ENCODE data around the gene HSP90B1. TPM values are rescaled to one million over a fixed set of nuclear protein-coding genes. Genes with fewer than 3 reads are reported as not detected.
A peak's percentile ranks its signal among the peaks of the same experiment; 100 is the strongest.

The HSP90B1 gene
- total RNA-seq, 2 experiments from 2014 or later, result 540 to 565 TPM

DNA sequence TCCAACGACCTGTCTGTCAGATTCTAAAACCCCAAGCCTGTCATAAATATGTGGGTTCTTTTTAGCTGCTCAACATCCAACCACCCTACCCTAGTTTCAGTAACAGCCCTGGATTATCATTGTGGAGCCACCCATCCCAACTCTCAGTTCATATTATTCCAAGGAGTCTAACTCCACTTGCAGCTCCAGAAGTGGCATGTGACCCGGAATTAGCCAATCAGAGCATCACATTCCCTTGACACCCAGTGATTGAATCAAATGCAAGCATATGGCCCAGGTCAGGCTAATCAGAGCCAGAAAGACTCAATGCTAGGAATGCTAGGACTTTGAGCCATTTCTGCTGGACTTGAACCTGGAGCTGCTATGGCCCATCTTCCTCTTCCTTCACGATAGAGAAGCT is 17.1 kb upstream of the HSP90B1 start:
- Mint-ChIP-seq H3K27me3 (no peaks in the 10 kb centered on the region), H3K36me3 (peaks cover 5% of the 10 kb centered on the region), H3K4me1 (peaks cover 13% of the 10 kb centered on the region), H3K27ac (no peak overlapping the region), H3K9me3 (peaks cover 4% of the 10 kb centered on the region), H3K4me3 (no peak overlapping the region)
- DNase-seq, result no peak

DNA sequence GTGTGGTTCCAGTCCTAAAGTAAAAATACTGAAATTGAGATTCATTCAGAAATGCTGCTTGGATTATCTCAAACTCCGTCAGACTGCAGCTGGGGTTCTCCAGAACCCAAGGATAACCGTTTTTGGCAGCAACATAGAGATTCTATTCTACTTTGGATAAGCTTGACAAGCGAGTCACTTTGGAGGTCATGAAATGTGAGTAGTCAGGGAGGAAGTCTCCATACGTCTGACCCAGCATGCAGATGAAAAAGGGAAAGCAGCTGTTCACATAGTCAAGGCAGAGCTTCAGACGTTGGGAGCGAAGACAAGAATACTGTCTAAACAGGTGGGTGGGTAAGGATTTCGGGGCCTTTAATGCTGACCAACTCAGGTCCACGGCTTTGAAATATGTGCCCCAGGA is 14.9 kb upstream of the HSP90B1 start:
- H3K4me1 Mint-ChIP-seq, result peaks cover 2% of the 10 kb centered on the region
- DNase-seq, result no peak
- H3K4me3 Mint-ChIP-seq, result no peak overlapping the region
- H3K36me3 Mint-ChIP-seq, result peaks cover 5% of the 10 kb centered on the region
- H3K9me3 Mint-ChIP-seq, result peaks cover 4% of the 10 kb centered on the region
- H3K27ac Mint-ChIP-seq, result no peak overlapping the region
- no peaks in the 10 kb centered on the region for H3K27me3 Mint-ChIP-seq

DNA sequence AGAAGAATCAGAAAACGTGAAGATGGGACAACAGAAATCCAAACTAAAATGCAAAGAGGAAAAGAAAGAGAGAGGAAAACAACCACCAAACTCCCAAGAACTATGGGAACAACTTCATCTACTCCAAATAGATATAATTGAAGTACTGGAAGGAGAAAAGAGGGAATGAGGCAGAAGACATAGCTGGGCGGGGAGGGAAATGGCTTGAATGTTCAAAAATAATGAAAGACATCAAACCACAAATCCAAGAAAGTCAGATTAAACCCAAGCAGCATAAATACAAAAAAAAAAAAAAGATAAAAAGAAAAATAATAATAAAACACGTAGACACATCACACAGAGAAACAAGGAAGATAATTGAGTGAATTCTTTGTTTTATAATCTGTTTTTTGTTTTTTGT is 12.3 kb upstream of the HSP90B1 start:
- peaks cover 5% of the 10 kb centered on the region for H3K36me3 Mint-ChIP-seq
- peaks cover 2% of the 10 kb centered on the region for H3K4me1 Mint-ChIP-seq
- peaks cover 4% of the 10 kb centered on the region for H3K9me3 Mint-ChIP-seq
- DNase-seq, result no peak
- no peak overlapping the region for H3K4me3 Mint-ChIP-seq
- H3K27me3 Mint-ChIP-seq, result no peaks in the 10 kb centered on the region
- no peak overlapping the region for H3K27ac Mint-ChIP-seq

DNA sequence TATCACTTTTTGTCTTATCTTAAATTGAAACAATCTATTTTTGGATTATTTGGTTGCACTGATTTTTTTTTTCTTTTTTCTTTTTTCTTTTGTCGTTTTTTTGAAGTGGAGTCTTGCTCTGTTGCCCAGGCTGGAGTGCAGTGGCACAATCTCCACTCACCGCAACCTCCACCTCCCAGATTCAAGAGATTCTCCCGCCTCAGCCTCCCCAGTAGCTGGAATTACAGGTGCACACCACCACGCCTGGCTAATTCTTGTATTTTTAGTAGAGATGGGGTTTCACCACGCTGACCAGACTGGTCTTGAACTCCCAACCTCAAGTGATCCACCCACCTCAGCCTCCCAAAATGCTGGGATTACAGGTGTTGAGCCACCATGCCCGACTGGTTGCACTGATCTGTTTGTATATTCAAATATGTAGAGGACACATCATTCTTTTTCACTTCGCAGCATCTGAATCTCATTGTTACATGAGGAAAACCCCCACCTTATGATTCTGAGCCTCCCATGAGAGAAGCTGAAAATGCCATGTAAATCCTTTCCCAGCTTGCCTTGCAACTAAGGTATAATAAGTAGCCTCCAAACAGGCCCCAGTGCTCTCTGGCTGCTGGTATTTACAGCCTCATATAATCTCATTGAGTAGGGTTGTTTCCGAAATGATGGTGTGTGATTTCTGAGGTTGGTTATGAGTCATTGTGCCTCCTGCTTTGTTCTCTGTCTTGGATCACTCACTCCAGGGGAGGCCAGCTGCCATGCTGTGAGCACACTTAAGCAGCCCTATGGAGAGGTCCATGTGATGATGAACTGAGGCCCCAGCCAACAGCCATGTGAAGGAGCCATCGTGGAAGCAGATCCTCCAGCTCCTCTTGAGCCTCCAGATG is 5.2 kb upstream of the HSP90B1 start:
- Mint-ChIP-seq H3K4me1 (peaks cover 26% of the 10 kb centered on the region), H3K27me3 (peaks cover under 1% of the 10 kb centered on the region), H3K27ac (peak overlapping the region; percentile 82), H3K4me3 (peak overlapping the region; percentile 58), H3K36me3 (peaks cover 14% of the 10 kb centered on the region), H3K9me3 (peaks cover 4% of the 10 kb centered on the region)
- peak; percentile 65 for DNase-seq

DNA sequence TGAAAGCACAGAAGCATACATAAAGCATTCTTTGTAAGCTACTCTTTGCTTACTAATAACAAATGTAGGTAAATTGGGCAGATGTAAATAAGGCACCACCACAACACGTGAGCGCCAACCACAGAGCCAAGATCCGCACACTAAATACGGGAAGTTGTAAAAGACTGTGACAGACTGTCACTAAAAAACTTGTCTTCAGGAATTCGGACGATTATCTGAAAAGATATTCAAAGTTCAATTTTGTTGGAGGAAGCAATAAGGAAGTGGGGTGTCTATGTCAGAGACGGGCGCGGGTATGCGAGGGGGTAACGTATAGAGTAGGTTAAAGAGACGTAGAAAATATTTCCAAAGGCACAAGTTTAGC is 1.5 kb upstream of the HSP90B1 start:
- Mint-ChIP-seq H3K9me3 (peaks cover 4% of the 10 kb centered on the region), H3K27me3 (peaks cover 3% of the 10 kb centered on the region), H3K27ac (peak overlapping the region; percentile 100), H3K4me3 (peak overlapping the region; percentile 90), H3K36me3 (peaks cover 50% of the 10 kb centered on the region), H3K4me1 (peaks cover 39% of the 10 kb centered on the region)
- peak; percentile 61 for DNase-seq

DNA sequence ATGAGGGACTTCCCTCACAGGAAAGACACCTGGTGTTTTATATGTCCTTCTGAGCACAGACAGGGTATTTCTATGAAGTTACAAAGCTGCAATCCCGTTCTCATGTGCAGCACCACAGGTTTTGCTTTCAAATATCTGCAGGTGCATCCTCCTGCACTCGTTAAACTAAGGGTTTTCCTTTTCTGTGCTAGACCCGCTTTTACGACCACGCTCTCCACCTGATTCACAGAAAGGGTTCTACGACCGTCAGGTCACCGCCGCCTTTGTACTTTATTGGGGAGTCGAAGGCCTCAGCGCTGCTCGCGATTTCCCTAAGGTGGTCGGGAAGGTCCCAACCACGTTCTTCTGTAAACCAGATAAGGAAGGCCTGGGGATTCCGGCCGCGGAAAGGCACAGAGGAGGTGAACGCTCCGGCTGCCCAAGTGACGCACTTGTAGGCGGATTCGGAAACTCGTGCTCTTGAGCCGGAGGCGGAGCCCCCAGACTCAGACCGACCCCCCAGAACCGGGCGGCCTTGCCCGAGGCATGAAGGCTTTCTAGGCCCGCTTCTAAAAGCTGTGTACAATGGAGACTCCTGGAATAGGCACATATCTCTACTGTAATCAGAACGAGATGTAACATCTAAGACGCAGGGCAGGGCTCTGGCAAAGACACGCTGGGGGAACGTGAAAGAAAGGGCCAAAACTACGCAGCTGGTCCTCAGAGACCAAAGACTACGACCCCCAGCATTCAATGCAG is 995 bp upstream of the HSP90B1 start:
- Mint-ChIP-seq H3K36me3 (peaks cover 55% of the 10 kb centered on the region), H3K27me3 (peaks cover 3% of the 10 kb centered on the region), H3K4me1 (peaks cover 45% of the 10 kb centered on the region), H3K27ac (peak overlapping the region; percentile 100), H3K9me3 (peaks cover 4% of the 10 kb centered on the region), H3K4me3 (peak overlapping the region; percentile 90)
- peak; percentile 85 for DNase-seq

DNA sequence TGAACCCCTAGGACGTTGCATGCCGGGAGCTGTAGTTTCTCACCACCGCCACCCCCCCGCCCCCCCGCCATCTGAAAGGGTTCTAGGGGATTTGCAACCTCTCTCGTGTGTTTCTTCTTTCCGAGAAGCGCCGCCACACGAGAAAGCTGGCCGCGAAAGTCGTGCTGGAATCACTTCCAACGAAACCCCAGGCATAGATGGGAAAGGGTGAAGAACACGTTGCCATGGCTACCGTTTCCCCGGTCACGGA is 501 bp upstream of the HSP90B1 start:
- Mint-ChIP-seq H3K36me3 (peaks cover 57% of the 10 kb centered on the region), H3K4me1 (peaks cover 47% of the 10 kb centered on the region), H3K27ac (peak overlapping the region; percentile 100), H3K9me3 (peaks cover 3% of the 10 kb centered on the region), H3K4me3 (peak overlapping the region; percentile 90), H3K27me3 (peaks cover 3% of the 10 kb centered on the region)
- DNase-seq, result no peak

DNA sequence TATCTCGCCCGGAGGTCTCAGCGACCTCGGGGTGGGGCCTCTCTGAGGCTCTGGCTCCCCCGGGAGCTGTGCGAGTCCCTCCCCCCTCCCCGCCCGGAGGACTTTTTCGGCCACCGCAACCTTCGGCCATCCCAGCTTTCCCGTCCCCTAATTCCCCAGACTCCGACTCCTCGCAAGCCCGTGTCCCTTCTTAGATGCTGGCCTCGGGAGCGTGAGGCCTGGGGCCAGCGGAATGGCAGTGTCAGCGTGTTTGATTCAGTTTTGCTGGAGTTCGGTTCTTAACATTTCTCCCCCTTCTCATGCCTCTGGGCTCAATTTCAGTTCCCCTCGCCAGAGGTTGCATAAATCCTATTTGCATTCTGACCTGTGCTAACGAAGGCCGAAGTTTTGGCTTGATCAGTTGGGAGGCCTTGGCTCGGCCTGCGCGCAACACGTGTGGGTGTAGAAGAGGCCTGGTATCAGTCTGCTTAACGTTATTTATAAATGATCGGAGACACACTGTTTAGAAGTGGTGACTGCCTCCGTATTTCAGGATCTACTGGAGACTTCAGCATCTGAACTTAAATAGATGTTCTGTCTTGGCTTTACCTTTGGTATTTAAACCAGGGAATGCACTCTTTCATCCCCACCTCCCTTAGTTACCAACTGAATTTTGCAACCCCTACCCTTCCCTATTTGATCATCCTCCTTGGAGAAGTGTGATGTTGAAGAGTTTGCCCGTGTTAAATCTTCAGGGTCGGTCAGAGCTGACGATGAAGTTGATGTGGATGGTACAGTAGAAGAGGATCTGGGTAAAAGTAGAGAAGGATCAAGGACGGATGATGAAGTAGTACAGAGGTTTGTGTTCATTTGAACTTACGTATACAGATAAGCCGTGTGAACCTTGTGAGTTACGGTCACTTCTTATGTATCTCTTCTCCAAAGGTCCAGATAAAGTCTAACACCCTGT is 851 bp downstream of the HSP90B1 start:
- H3K4me1 Mint-ChIP-seq, result peaks cover 51% of the 10 kb centered on the region
- H3K27ac Mint-ChIP-seq, result peak overlapping the region; percentile 100
- H3K36me3 Mint-ChIP-seq, result peaks cover 64% of the 10 kb centered on the region

DNA sequence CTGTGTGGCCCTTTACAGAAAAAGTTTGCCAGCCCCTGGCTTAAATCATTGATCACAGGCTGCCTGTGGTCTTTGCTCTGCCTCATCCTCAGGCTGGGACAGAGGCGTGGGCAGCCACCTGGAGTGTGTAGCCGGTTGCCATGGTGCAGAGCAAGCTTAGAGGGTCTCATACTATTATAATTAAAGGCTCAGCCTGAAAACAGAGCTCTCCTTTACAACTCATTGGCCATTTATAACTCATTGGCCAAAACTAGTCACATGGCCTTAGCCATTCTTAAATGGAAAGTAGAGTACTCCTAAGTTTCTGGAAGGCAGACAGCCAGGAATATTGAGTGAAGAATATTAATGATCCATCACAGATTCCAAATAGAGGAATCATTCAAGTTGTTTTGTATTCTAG is 3.0 kb downstream of the HSP90B1 start:
- Mint-ChIP-seq H3K9me3 (no peaks in the 10 kb centered on the region), H3K27ac (peak overlapping the region; percentile 25), H3K4me3 (peak overlapping the region; percentile 90), H3K36me3 (peaks cover 73% of the 10 kb centered on the region), H3K27me3 (peaks cover 3% of the 10 kb centered on the region), H3K4me1 (peaks cover 44% of the 10 kb centered on the region)
- DNase-seq, result no peak

More for the DNA sequence above, 851 bp downstream of the HSP90B1 start:
- H3K9me3 Mint-ChIP-seq, result no peaks in the 10 kb centered on the region
- peak; percentile 28 for DNase-seq
- H3K4me3 Mint-ChIP-seq, result peak overlapping the region; percentile 90
- peaks cover 3% of the 10 kb centered on the region for H3K27me3 Mint-ChIP-seq

DNA sequence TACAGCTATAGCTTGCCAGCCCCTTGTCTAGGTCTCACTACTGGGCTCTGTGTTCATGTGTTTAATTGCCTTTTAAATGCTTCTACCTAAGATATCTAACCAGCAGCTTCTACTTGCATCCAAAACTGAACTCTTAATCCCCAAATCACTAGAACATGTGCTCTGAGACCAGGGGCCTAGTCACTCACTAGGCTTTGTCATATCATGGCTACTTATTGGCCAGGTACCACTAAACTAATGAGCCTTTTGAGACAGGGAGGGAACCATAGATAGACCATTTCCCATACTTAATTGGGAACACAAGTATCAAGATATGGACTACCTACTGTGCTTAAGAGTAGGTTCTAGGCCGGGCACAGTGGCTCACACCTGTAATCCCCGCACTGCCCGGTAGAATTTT is 6.5 kb downstream of the HSP90B1 start:
- Mint-ChIP-seq H3K9me3 (no peaks in the 10 kb centered on the region), H3K4me3 (peak overlapping the region; percentile 5), H3K27me3 (no peaks in the 10 kb centered on the region), H3K36me3 (peaks cover 74% of the 10 kb centered on the region), H3K4me1 (peaks cover 63% of the 10 kb centered on the region), H3K27ac (peak overlapping the region; percentile 8)
- no peak for DNase-seq

DNA sequence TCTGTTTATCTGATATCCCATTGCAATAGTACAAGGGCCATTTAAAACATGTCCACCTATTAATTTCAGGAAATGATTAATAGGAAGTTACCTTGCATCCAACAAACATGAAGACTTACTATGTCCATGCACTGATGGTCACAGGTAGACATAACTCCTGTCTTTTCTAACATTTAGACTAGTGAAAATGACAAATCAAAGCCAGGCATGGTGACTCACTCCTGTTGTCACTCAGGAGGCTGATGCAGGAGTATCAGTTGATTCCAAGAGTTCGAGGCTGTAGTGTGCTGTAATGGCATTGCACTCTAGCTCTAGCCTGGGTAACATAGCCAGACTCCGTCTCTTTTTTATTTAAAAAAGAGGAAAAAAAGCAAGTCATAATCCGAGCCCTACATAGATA is 14.8 kb downstream of the HSP90B1 start:
- peaks cover 59% of the 10 kb centered on the region for H3K36me3 Mint-ChIP-seq
- H3K4me3 Mint-ChIP-seq, result no peak overlapping the region
- H3K27ac Mint-ChIP-seq, result peak overlapping the region; percentile 68
- H3K9me3 Mint-ChIP-seq, result no peaks in the 10 kb centered on the region
- H3K4me1 Mint-ChIP-seq, result peaks cover 46% of the 10 kb centered on the region
- no peak for DNase-seq
- H3K27me3 Mint-ChIP-seq, result no peaks in the 10 kb centered on the region

DNA sequence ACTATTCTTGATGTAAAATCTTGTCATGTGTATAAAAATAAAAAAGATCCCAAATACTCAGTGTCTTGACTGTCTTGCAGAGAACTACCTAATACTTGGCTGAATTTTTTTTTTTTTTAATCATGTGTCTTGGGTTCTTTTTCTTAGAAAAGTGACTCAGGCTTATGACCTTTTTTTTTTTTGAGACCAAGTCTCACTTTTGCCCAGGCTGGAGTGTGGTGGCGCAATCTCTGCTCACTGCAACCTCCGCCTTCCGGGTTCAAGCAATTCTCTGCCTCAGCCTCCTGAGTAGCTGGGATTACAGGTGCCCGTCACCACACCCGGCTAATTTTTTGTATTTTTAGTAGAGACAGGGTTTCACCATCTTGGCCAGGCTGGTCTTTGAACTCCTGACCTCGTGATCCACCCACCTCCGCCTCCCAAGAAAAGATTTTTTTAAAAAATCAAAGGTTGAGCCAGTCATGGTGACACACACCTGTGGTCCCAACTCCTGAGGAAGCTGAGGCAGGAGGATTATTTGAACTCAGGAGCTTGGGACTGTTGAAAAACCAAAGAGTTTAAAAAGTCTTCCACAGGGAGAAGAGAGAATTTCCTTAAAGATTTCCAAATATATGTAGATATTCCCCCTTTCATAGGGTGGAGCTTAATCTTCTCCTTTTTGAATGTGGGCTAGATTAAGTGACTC is 17.8 kb downstream of the HSP90B1 start:
- no peaks in the 10 kb centered on the region for H3K9me3 Mint-ChIP-seq
- H3K4me1 Mint-ChIP-seq, result peaks cover 51% of the 10 kb centered on the region
- H3K4me3 Mint-ChIP-seq, result no peak overlapping the region
- DNase-seq, result no peak
- H3K36me3 Mint-ChIP-seq, result peaks cover 56% of the 10 kb centered on the region
- H3K27me3 Mint-ChIP-seq, result no peaks in the 10 kb centered on the region
- H3K27ac Mint-ChIP-seq, result peak overlapping the region; percentile 85

DNA sequence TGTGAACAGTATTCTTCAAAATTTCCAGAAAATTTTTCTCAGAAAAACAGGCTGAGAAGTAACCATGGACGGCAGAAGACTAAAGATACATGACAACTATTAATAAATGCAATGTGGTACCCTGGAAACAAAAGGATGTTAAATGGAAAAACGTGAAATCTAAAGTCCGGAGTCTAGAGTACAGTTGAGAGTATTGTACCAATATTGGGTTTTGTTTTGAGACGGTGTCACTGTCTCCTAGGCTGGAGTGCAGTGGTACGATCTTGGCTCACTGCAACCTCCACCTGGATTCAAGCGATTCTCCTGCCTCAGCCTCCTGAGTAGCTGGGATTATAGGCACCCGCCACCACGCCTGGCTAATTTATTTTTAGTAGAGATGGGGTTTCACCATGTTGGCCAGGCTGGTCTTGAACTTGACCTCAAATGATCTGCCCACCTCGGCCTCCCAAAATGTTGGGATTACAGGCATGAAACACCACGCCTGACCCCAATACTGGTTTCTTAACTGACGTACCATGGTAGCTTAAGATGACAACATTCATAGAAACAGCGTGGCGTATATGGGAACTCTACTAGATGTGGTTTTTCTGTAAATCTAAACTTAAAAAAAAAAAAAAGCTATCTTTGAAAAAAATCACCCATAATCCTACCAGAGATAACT is 18.7 kb downstream of the HSP90B1 start:
- H3K4me1 Mint-ChIP-seq, result peaks cover 59% of the 10 kb centered on the region
- DNase-seq, result no peak
- H3K36me3 Mint-ChIP-seq, result peaks cover 56% of the 10 kb centered on the region
- no peaks in the 10 kb centered on the region for H3K27me3 Mint-ChIP-seq
- no peak overlapping the region for H3K4me3 Mint-ChIP-seq
- H3K27ac Mint-ChIP-seq, result peak overlapping the region; percentile 85
- no peaks in the 10 kb centered on the region for H3K9me3 Mint-ChIP-seq

DNA sequence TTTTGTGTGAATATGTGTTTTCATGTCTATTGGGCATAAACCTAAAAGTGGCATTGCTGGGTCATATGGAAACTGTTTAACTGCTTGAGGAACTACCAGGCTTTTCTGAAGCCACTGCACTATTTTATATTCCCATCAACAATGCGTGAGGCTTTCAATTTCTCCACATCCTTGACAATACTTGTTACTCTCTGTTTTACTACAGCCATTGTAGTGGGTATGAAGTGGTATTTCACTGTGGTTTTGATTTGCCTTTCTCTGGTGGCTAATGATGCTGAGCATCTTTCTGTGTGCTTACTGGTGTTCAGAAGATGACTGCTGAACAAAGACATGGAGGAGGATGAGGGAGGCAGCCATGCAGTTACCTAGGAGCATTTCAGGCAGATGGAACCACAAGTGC is 22.3 kb downstream of the HSP90B1 start:
- H3K4me3 Mint-ChIP-seq, result peak overlapping the region; percentile 62
- H3K36me3 Mint-ChIP-seq, result peaks cover 60% of the 10 kb centered on the region
- DNase-seq, result no peak
- H3K27me3 Mint-ChIP-seq, result no peaks in the 10 kb centered on the region
- peak overlapping the region; percentile 91 for H3K27ac Mint-ChIP-seq
- peaks cover 63% of the 10 kb centered on the region for H3K4me1 Mint-ChIP-seq
- H3K9me3 Mint-ChIP-seq, result no peaks in the 10 kb centered on the region
